ENCODE results near the gene SCD5.

SCD5 gene

GRCh38 chr4:82718162-82718940 lies 80.2 kb downstream of the SCD5 start:
- DNase-seq = no peak

- DNase-seq = no peak
Observed at GRCh38 chr4:82715731-82716617, 82.6 kb downstream of the SCD5 start.

- DNase-seq = no peak
Observed at GRCh38 chr4:82713856-82714255, 84.7 kb downstream of the SCD5 start.

GRCh38 chr4:82712561-82712960 lies 86.0 kb downstream of the SCD5 start:
- DNase-seq = no peak

GRCh38 chr4:82711158-82711785 lies 87.3 kb downstream of the SCD5 start:
- no peak for DNase-seq

GRCh38 chr4:82710197-82710929 lies 88.2 kb downstream of the SCD5 start:
- no peak for DNase-seq

- DNase-seq = no peak
Observed at GRCh38 chr4:82708982-82709381, 89.6 kb downstream of the SCD5 start.

- DNase-seq = no peak
Observed at GRCh38 chr4:82706349-82707000, 92.1 kb downstream of the SCD5 start.

- DNase-seq = no peak
Observed at GRCh38 chr4:82705928-82706300, 92.7 kb downstream of the SCD5 start.

- DNase-seq = no peak
Observed at GRCh38 chr4:82705169-82705927, 93.2 kb downstream of the SCD5 start.

- DNase-seq = no peak
Observed at GRCh38 chr4:82704156-82704555, 94.4 kb downstream of the SCD5 start.

- DNase-seq = no peak
Observed at GRCh38 chr4:82698412-82698811, 100.2 kb downstream of the SCD5 start.

GRCh38 chr4:82697561-82697960 lies 101.0 kb downstream of the SCD5 start:
- no peak for DNase-seq

GRCh38 chr4:82696117-82696860 lies 102.3 kb downstream of the SCD5 start:
- DNase-seq = no peak

GRCh38 chr4:82694892-82695291 lies 103.7 kb downstream of the SCD5 start:
- no peak for DNase-seq

GRCh38 chr4:82694046-82694445 lies 104.5 kb downstream of the SCD5 start:
- DNase-seq = no peak

GRCh38 chr4:82692101-82692780 lies 106.4 kb downstream of the SCD5 start:
- no peak for DNase-seq

GRCh38 chr4:82691431-82691830 lies 107.2 kb downstream of the SCD5 start:
- no peak for DNase-seq

GRCh38 chr4:82688091-82688795 lies 110.4 kb downstream of the SCD5 start:
- DNase-seq = no peak

- DNase-seq = no peak
Observed at GRCh38 chr4:82687531-82687930, 111.1 kb downstream of the SCD5 start.

Measured in GF-D8 (cell line).